Fibroblast of pulmonary artery (primary cell): ENCODE measurements around the gene FILIP1L.

ENCODE experiments used
- DNase-seq: peaks from one replicate; pipeline ENCODE4 v3.0.0-alpha.2; 2010; ENCODE audit warnings: low read depth
- H3K4me3 ChIP-seq: replicated peaks from 2 replicates; pipeline ENCODE4 v1.5.1; 2011; ENCODE audit warnings: low read depth, mild to moderate bottlenecking, control low read depth, low read length, moderate library complexity
- CTCF ChIP-seq: IDR thresholded peaks from 2 replicates; pipeline ENCODE4 v1.5.1; 2011; ENCODE audit warnings: mild to moderate bottlenecking, control low read depth, low read length, inconsistent platforms; ENCODE audit errors: missing control alignments

The FILIP1L gene

GRCh38 chr3:100001526-100002270 is 112.6 kb downstream of the FILIP1L start:
- TF ChIP-seq CTCF = no peak
- no peak for DNase-seq
- no peak overlapping the region for H3K4me3 ChIP-seq

- no peak for TF ChIP-seq CTCF
- DNase-seq = no peak
- no peak overlapping the region for H3K4me3 ChIP-seq
These were observed 113.2 kb downstream of the FILIP1L start for GRCh38 chr3:100001083-100001482.

GRCh38 chr3:99999536-99999935 is 114.8 kb downstream of the FILIP1L start:
- no peak for TF ChIP-seq CTCF
- DNase-seq = peak; percentile 35
- H3K4me3 ChIP-seq = no peak overlapping the region

GRCh38 chr3:99997293-99997692 is 117.0 kb downstream of the FILIP1L start:
- peak; percentile 91 for DNase-seq
- no peak for TF ChIP-seq CTCF
- H3K4me3 ChIP-seq = no peak overlapping the region

GRCh38 chr3:99990179-99990578 is 124.1 kb downstream of the FILIP1L start:
- no peak for DNase-seq
- H3K4me3 ChIP-seq = no peak overlapping the region

GRCh38 chr3:99984668-99985067 is 129.6 kb downstream of the FILIP1L start:
- TF ChIP-seq CTCF = no peak
- DNase-seq = no peak
- H3K4me3 ChIP-seq = no peak overlapping the region

More at GRCh38 chr3:99990179-99990578, 124.1 kb downstream of the FILIP1L start:
- no peak for TF ChIP-seq CTCF

GRCh38 chr3:99984139-99984538 is 130.2 kb downstream of the FILIP1L start:
- DNase-seq = no peak
- H3K4me3 ChIP-seq = no peak overlapping the region
- no peak for TF ChIP-seq CTCF
